Neuronal stem cell (in vitro differentiated cells): ENCODE results near the gene SELENOS.

Experiments used
- DNase-seq: peaks from one replicate; pipeline ENCODE4 v3.0.0-alpha.2; 2013; ENCODE audit warnings: low spot score
- H2AFZ ChIP-seq: one replicate; pipeline ENCODE4 v1.6.1; 2013; ENCODE audit warnings: mild to moderate bottlenecking, low read length, inconsistent platforms
- H2AK5ac ChIP-seq: 2 replicates; pipeline ENCODE4 v1.6.1; 2013; ENCODE audit warnings: low read depth, mild to moderate bottlenecking, inconsistent platforms, low read length, moderate library complexity, mixed read lengths
- H2BK120ac ChIP-seq: 2 replicates; pipeline ENCODE4 v1.6.1; 2013; ENCODE audit warnings: low read depth, mild to moderate bottlenecking, inconsistent platforms, low read length, moderate library complexity, mixed read lengths
- H2BK12ac ChIP-seq: one replicate; pipeline ENCODE4 v1.6.1; 2013; ENCODE audit warnings: low read length, inconsistent platforms
- H2BK15ac ChIP-seq: 2 replicates; pipeline ENCODE4 v1.6.1; 2013; ENCODE audit warnings: mild to moderate bottlenecking, low read length, inconsistent platforms, mixed read lengths
- H2BK5ac ChIP-seq: one replicate; pipeline ENCODE4 v1.6.1; 2013; ENCODE audit warnings: inconsistent platforms, mild to moderate bottlenecking, low read length, moderate library complexity
- H3K14ac ChIP-seq: one replicate; pipeline ENCODE4 v1.6.1; 2013; ENCODE audit warnings: low read length, inconsistent platforms
- H3K18ac ChIP-seq: 2 replicates; pipeline ENCODE4 v1.6.1; 2013; ENCODE audit warnings: low read length, inconsistent platforms
- H3K23ac ChIP-seq: 2 replicates; pipeline ENCODE4 v1.6.1; 2013; ENCODE audit warnings: low read depth, mild to moderate bottlenecking, mixed read lengths, low read length, inconsistent platforms; ENCODE audit not compliant: poor library complexity
- H3K27ac ChIP-seq: replicated peaks from 3 replicates; pipeline ENCODE4 v1.5.1; 2013; ENCODE audit warnings: low read length, inconsistent platforms
- H3K27me3 ChIP-seq, 3 experiments: 2 replicates each; pipeline ENCODE4 v1.6.1; 2013; ENCODE audit warnings: low read length in 3 of 3, mild to moderate bottlenecking in 2 of 3, inconsistent platforms in 1 of 3, low read depth in 1 of 3, mixed read lengths in 1 of 3, moderate library complexity in 1 of 3; ENCODE audit not compliant: control insufficient read depth in 3 of 3, insufficient read depth in 3 of 3
- H3K36me3 ChIP-seq, 2 donors: replicated peaks in 1 of 2; 2 replicates each; pipeline ENCODE4 v1.6.1; 2013; ENCODE audit warnings: low read length in 2 of 2; ENCODE audit not compliant: control insufficient read depth in 2 of 2, insufficient read depth in 2 of 2
- H3K4ac ChIP-seq: 2 replicates; pipeline ENCODE4 v1.6.1; 2013; ENCODE audit warnings: inconsistent platforms, mild to moderate bottlenecking, low read length, moderate library complexity
- H3K4me1 ChIP-seq, 2 donors: 1 replicate in 1 of 2; 2 replicates in 1 of 2; pipeline ENCODE4 v1.6.1; 2013; ENCODE audit warnings: low read length in 2 of 2, low read depth in 1 of 2; ENCODE audit not compliant: control insufficient read depth in 2 of 2, insufficient read depth in 1 of 2
- H3K4me2 ChIP-seq: one replicate; pipeline ENCODE4 v1.6.1; 2013; ENCODE audit warnings: mild to moderate bottlenecking, low read length, inconsistent platforms; ENCODE audit not compliant: insufficient read depth, poor library complexity, severe bottlenecking
- H3K4me3 ChIP-seq, 2 donors: 2 replicates each; pipeline ENCODE4 v1.5.1; 2013; ENCODE audit warnings: low read length in 2 of 2, mild to moderate bottlenecking in 2 of 2, inconsistent platforms in 1 of 2, moderate library complexity in 1 of 2
- H3K79me1 ChIP-seq: one replicate; pipeline ENCODE4 v1.6.1; 2013; ENCODE audit warnings: low read depth, mild to moderate bottlenecking, inconsistent platforms, low read length, moderate library complexity
- H3K9ac ChIP-seq: one replicate; pipeline ENCODE4 v1.6.1; 2013; ENCODE audit warnings: mild to moderate bottlenecking, low read depth, low read length, inconsistent platforms; ENCODE audit not compliant: poor library complexity
- H3K9me3 ChIP-seq, 2 donors: replicated peaks in 1 of 2; 2 replicates each; pipeline versions ENCODE3 to v1.6.1; 2013; ENCODE audit warnings: low read length in 2 of 2, mild to moderate bottlenecking in 2 of 2, inconsistent platforms in 1 of 2, low read depth in 1 of 2, mixed read lengths in 1 of 2, moderate library complexity in 1 of 2; ENCODE audit not compliant: control insufficient read depth in 2 of 2, insufficient read depth in 1 of 2
- H4K8ac ChIP-seq: one replicate; pipeline ENCODE4 v1.6.1; 2013; ENCODE audit warnings: low read depth, mild to moderate bottlenecking, inconsistent platforms, low read length, moderate library complexity
- H4K91ac ChIP-seq: one replicate; pipeline ENCODE4 v1.6.1; 2013; ENCODE audit warnings: low read length, low read depth, mild to moderate bottlenecking, inconsistent platforms; ENCODE audit not compliant: poor library complexity
- WGBS, 2 donors: extraction: QIAGEN DNeasy Blood & Tissue Kit; methylation state at CpG; one replicate each; pipeline ENCODE4 v1.1.7; 2013; ENCODE audit warnings: missing lambda C conversion rate in 2 of 2, mixed read lengths in 1 of 2; ENCODE audit not compliant: insufficient read length in 2 of 2, insufficient replicate concordance in 1 of 2; ENCODE audit errors: extremely low coverage in 2 of 2; 5-methylcytosine and 5-hydroxymethylcytosine counted together

Gene SELENOS

DNA sequence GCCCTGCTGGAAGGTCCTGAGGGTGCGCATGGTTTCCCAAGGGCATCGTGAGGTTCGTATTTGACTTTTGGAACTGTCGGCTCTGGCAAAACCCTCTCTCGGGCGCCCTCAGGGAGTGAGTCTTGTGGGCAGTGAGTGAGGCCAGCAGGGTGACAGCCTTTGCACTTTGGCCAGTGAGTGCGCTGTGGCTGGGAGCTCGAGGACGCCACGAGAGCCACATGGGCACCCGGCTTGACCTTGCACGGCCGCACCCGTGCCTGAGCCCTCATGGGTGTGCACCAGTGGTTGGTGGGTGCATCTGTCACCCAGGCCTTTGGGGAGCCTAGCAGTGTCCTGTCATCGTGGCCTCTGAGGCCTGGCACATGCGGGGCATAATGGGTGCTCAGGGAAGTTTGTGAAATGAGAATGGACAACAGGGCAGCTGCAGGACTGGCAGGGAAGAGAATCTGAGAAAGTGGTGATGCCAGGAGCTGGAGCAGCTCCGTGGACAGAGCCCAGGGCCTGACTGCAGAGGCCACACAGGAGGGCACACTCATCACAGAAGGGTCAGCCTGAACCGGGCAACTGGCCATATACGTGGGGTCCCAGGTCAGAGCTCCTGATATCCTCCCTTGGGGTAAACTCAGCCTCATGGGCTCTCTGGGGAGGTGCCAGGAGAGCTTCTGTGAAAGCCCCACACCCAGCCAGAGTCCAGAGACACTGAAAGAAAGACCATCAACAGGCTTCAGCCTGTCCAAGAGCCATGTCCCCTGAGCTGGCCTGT lies 48.2 kb upstream of the SELENOS start:
- Histone ChIP-seq H3K23ac (peak overlapping the region; percentile 58), H3K18ac (peak overlapping the region; percentile 72), H2BK5ac (no peak overlapping the region), H2AK5ac (no peak overlapping the region), H3K4me3 (no peak overlapping the region), H3K4me2 (no peak overlapping the region), H2BK120ac (no peak overlapping the region), H3K27me3 (peaks cover 0 to 2% (median 0%) of the 10 kb centered on the region in 3 experiments), H2AFZ (no peak overlapping the region), H3K36me3 (no peaks in the 10 kb centered on the region), H4K8ac (no peak overlapping the region), H3K4me1 (peaks cover 0 to 2% of the 10 kb centered on the region in 2 donors), H2BK12ac (peak overlapping the region; percentile 60), H3K14ac (peak overlapping the region; percentile 79), H3K27ac (no peak overlapping the region), H4K91ac (no peak overlapping the region), H3K9me3 (peaks cover 0 to 2% of the 10 kb centered on the region in 2 donors), H3K4ac (no peak overlapping the region), H2BK15ac (no peak overlapping the region), H3K9ac (no peak overlapping the region), H3K79me1 (no peaks in the 10 kb centered on the region)
- no CpG with 5 or more reads among the region's 19 CpGs for WGBS, 2 donors
- no peak for DNase-seq

DNA sequence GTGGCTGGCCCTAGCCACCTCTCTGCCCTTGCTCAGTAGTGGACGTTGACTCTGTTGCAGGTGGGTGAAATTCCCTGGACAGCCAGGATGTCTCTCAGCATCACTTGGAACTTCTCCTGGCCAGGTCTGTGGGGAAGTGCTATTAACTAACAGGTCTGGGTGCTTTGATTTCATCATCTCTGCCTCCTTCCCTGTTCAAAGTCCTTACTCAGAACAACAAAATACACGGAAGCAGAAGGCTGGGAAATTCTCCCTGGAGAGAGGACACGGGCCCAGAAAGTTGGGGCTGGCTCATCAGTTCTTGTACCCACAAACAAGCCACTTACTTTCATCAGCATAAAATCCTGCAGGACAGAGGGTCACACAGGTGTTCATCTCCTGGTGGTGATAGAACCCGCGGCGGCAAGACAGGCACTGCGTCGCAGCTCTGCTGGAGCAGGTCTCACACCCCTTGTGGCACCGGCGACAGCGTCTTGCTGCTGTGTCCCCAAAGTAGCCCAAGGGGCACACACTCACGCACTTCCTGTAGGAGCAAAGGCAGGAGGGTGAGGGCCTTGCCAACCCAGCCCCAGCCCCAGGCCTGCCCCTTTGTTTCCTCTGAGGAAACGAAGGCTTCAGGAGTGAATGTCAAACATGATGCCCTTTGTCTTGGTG lies 47.4 kb upstream of the SELENOS start:
- Histone ChIP-seq H2BK5ac (no peak overlapping the region), H3K36me3 (no peaks in the 10 kb centered on the region), H3K4ac (no peak overlapping the region), H3K23ac (no peak overlapping the region), H3K18ac (no peak overlapping the region), H3K27me3 (peaks cover 0 to 2% (median 0%) of the 10 kb centered on the region in 3 experiments), H3K14ac (no peak overlapping the region), H3K79me1 (no peaks in the 10 kb centered on the region), H2BK120ac (no peak overlapping the region), H3K4me2 (no peak overlapping the region), H3K4me1 (peaks cover 0 to 2% of the 10 kb centered on the region in 2 donors), H2AK5ac (no peak overlapping the region), H2AFZ (no peak overlapping the region), H4K8ac (no peak overlapping the region), H3K9ac (peak overlapping the region; percentile 2), H2BK12ac (peak overlapping the region; percentile 2), H3K9me3 (peaks cover 0 to 2% of the 10 kb centered on the region in 2 donors), H3K4me3 (no peak overlapping the region), H4K91ac (no peak overlapping the region), H2BK15ac (no peak overlapping the region), H3K27ac (no peak overlapping the region)
- DNase-seq = no peak
- WGBS, 2 donors = no CpG with 5 or more reads among the region's 13 CpGs

DNA sequence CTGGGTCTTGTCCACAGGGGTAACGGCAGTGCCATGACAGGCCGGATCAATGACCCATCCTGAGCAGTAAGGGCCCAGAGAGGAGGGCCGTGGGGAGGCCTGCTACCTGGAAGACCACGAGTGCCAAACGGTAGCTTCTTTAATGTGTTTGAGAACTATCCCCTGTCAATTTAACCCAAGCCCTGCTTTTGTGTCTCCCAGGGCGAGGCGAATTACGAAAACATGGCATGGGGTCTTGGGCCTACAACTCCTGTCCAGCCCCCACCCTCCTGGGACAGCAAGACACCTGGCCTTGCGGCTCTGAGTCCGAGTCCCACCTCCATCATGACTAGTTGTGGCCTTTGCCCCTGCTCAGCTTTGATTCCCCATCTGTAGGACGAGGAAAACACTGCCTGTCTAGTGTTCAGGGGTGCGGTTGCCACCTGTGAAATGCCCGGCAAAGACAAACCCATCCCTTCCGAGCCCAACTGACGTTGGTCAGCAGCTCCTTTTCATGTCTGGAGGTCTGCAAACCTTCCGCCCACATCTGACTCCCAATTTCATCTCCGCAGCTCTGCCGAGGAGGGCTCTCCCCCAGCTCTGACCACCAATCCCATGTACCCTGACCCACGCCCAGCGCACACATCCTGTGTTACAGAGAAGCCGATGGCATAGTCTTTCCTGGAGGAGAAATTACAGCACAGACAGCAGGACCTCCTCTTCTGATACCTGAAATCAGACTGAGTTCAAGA lies 46.7 kb upstream of the SELENOS start:
- no peak overlapping the region for H3K23ac ChIP-seq
- no peak overlapping the region for H2BK120ac ChIP-seq

More for the DNA sequence above, 46.7 kb upstream of the SELENOS start:
- Histone ChIP-seq H4K91ac (no peak overlapping the region), H3K36me3 (no peaks in the 10 kb centered on the region), H3K14ac (no peak overlapping the region), H3K27me3 (peaks cover 0 to 2% (median 0%) of the 10 kb centered on the region in 3 experiments), H3K79me1 (no peaks in the 10 kb centered on the region), H3K9ac (peak overlapping the region; percentile 37), H2BK12ac (no peak overlapping the region), H3K4ac (no peak overlapping the region), H2AK5ac (peak overlapping the region; percentile 14), H3K4me3 (no peak overlapping the region), H3K9me3 (peaks cover 0 to 2% of the 10 kb centered on the region in 2 donors), H2BK5ac (no peak overlapping the region), H3K4me1 (peaks cover 0 to 2% of the 10 kb centered on the region in 2 donors), H3K18ac (peak overlapping the region; percentile 42), H4K8ac (no peak overlapping the region), H3K4me2 (no peak overlapping the region), H3K27ac (no peak overlapping the region), H2AFZ (no peak overlapping the region), H2BK15ac (no peak overlapping the region)
- DNase-seq = no peak
- WGBS, 2 donors = no CpG with 5 or more reads among the region's 21 CpGs
